ENCODE results near the gene PTPRK.

The PTPRK gene

GRCh38 chr6:128388380-128388779, 132.0 kb downstream of the PTPRK start:
- no peak overlapping the region for H3K4me3 Mint-ChIP-seq
- no peaks in the 10 kb centered on the region for H3K27me3 Mint-ChIP-seq
- H3K4me1 Mint-ChIP-seq (ENCODE audit: low read depth), result no peaks in the 10 kb centered on the region
- H3K36me3 Mint-ChIP-seq, result peaks cover 5% of the 10 kb centered on the region
- no peak overlapping the region for H3K27ac Mint-ChIP-seq
- H3K9me3 Mint-ChIP-seq (ENCODE audit: low read depth), result no peaks in the 10 kb centered on the region

GRCh38 chr6:128380891-128381290, 139.5 kb downstream of the PTPRK start:
- Mint-ChIP-seq H3K27ac (no peak overlapping the region), H3K4me1 (ENCODE audit: low read depth) (no peaks in the 10 kb centered on the region), H3K36me3 (peaks cover 18% of the 10 kb centered on the region), H3K9me3 (ENCODE audit: low read depth) (peaks cover 7% of the 10 kb centered on the region), H3K4me3 (no peak overlapping the region), H3K27me3 (no peaks in the 10 kb centered on the region)

DNA sequence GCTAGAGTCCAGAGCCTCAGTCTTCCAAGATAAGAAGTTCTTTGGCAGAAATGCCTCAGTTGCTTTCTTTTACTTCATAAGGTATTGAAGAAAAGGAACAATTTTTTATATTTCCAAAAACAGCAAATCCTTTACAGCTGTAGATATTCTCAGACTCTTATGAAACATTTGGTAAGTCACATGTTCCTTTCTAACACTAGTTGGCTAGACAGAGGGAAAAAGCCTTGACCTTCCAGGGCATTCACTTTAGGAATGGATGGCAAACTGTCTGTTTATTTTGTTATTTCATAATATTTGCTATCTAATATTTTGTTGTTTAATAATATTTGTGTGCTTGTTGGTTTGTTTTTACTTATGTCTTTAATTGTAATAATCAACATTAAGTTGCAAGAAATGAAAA, 140.8 kb downstream of the PTPRK start:
- Mint-ChIP-seq H3K9me3 (ENCODE audit: low read depth) (peaks cover 9% of the 10 kb centered on the region), H3K27me3 (no peaks in the 10 kb centered on the region), H3K27ac (no peak overlapping the region), H3K4me3 (no peak overlapping the region), H3K36me3 (peaks cover 23% of the 10 kb centered on the region), H3K4me1 (ENCODE audit: low read depth) (no peaks in the 10 kb centered on the region)

DNA sequence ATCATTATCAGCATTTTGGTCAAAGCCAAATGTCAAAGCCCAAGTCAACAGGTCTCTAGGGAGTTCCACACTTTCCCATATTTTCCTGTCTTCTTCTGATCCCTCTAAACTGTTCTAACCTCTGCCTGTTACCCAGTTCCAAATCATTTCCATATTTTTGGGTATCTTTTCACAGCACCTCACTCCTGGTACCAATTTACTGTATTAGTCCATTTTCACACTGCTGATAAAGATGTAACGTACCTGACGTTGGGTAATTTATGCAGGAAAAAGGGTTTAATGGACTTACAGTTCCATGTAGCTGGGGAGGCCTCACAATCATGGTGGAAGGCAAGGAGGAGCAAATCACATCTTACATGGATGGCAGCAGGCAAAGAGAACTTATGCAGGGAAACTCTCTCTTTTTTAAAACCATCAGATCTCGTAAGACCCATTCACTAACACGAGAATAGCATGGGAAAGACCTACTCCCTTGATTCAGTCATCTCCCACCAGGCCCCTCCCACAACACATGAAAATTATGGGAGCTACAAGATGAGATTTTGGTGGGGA, 143.4 kb downstream of the PTPRK start:
- H3K4me1 Mint-ChIP-seq (ENCODE audit: low read depth), result peaks cover 1% of the 10 kb centered on the region
- no peak overlapping the region for H3K27ac Mint-ChIP-seq
- H3K27me3 Mint-ChIP-seq, result no peaks in the 10 kb centered on the region
- H3K4me3 Mint-ChIP-seq, result no peak overlapping the region
- peaks cover 26% of the 10 kb centered on the region for H3K36me3 Mint-ChIP-seq
- peaks cover 14% of the 10 kb centered on the region for H3K9me3 Mint-ChIP-seq (ENCODE audit: low read depth)

- Mint-ChIP-seq H3K27me3 (no peaks in the 10 kb centered on the region), H3K27ac (no peak overlapping the region), H3K36me3 (peaks cover 15% of the 10 kb centered on the region), H3K4me3 (no peak overlapping the region), H3K9me3 (ENCODE audit: low read depth) (peaks cover 6% of the 10 kb centered on the region), H3K4me1 (ENCODE audit: low read depth) (peaks cover 3% of the 10 kb centered on the region)
Measured at GRCh38 chr6:128371136-128371535, 149.3 kb downstream of the PTPRK start.

- Mint-ChIP-seq H3K9me3 (ENCODE audit: low read depth) (peaks cover 6% of the 10 kb centered on the region), H3K4me3 (no peak overlapping the region), H3K4me1 (ENCODE audit: low read depth) (peaks cover 3% of the 10 kb centered on the region), H3K27me3 (no peaks in the 10 kb centered on the region), H3K36me3 (peaks cover 11% of the 10 kb centered on the region), H3K27ac (no peak overlapping the region)
Measured at GRCh38 chr6:128370072-128370471, 150.3 kb downstream of the PTPRK start.

DNA sequence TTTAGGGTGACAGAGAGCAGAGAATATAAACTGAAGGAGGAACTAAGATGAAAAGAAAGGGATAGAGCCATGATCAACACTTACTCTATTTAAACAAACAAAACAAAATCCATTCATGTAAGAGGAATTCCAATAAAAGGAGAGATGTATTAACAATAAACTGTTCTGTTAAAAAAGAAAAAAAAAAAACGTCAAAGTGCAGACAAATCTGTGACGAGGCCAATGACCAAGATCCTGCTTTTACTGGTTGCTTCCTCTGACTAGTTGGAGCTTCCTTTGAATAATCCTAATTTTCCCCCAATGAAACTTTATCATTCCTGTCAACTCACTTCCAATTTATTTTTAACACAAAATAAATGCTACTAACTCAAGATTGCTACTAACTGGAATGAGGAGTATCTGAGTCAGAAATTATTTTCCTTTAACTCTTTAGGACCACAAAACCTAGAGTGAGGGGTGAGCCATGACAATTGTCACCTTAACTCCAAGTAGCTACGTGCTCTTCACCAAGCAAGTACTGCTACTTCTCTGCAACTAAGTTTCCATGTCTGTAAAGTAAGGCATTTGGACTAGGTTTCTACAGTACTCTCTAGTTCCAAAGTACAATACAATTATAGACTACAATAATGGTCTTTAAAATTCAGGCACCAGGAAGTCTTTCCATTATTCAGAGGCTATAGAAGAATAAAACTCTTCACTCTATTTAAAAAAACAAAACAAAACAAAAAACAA, 152.0 kb downstream of the PTPRK start:
- H3K4me1 Mint-ChIP-seq (ENCODE audit: low read depth), result peaks cover 3% of the 10 kb centered on the region
- H3K4me3 Mint-ChIP-seq, result no peak overlapping the region

GRCh38 chr6:128367437-128367836, 153.0 kb downstream of the PTPRK start:
- Mint-ChIP-seq H3K27ac (no peak overlapping the region), H3K4me3 (no peak overlapping the region), H3K4me1 (ENCODE audit: low read depth) (peaks cover 3% of the 10 kb centered on the region)

More for the DNA sequence above, 152.0 kb downstream of the PTPRK start:
- no peaks in the 10 kb centered on the region for H3K27me3 Mint-ChIP-seq
- peaks cover 2% of the 10 kb centered on the region for H3K36me3 Mint-ChIP-seq
- H3K9me3 Mint-ChIP-seq (ENCODE audit: low read depth), result no peaks in the 10 kb centered on the region
- H3K27ac Mint-ChIP-seq, result no peak overlapping the region

GRCh38 chr6:128365520-128366160, 154.8 kb downstream of the PTPRK start:
- Mint-ChIP-seq H3K27ac (no peak overlapping the region), H3K9me3 (ENCODE audit: low read depth) (peaks cover 3% of the 10 kb centered on the region), H3K4me3 (no peak overlapping the region), H3K4me1 (ENCODE audit: low read depth) (no peaks in the 10 kb centered on the region), H3K27me3 (no peaks in the 10 kb centered on the region), H3K36me3 (peaks cover 2% of the 10 kb centered on the region)

More at GRCh38 chr6:128367437-128367836, 153.0 kb downstream of the PTPRK start:
- Mint-ChIP-seq H3K27me3 (no peaks in the 10 kb centered on the region), H3K36me3 (peaks cover 2% of the 10 kb centered on the region), H3K9me3 (ENCODE audit: low read depth) (no peaks in the 10 kb centered on the region)

GRCh38 chr6:128364766-128365519, 155.5 kb downstream of the PTPRK start:
- no peak overlapping the region for H3K27ac Mint-ChIP-seq
- H3K36me3 Mint-ChIP-seq, result peaks cover 2% of the 10 kb centered on the region
- no peaks in the 10 kb centered on the region for H3K4me1 Mint-ChIP-seq (ENCODE audit: low read depth)
- peaks cover 3% of the 10 kb centered on the region for H3K9me3 Mint-ChIP-seq (ENCODE audit: low read depth)
- no peak overlapping the region for H3K4me3 Mint-ChIP-seq
- H3K27me3 Mint-ChIP-seq, result no peaks in the 10 kb centered on the region

DNA sequence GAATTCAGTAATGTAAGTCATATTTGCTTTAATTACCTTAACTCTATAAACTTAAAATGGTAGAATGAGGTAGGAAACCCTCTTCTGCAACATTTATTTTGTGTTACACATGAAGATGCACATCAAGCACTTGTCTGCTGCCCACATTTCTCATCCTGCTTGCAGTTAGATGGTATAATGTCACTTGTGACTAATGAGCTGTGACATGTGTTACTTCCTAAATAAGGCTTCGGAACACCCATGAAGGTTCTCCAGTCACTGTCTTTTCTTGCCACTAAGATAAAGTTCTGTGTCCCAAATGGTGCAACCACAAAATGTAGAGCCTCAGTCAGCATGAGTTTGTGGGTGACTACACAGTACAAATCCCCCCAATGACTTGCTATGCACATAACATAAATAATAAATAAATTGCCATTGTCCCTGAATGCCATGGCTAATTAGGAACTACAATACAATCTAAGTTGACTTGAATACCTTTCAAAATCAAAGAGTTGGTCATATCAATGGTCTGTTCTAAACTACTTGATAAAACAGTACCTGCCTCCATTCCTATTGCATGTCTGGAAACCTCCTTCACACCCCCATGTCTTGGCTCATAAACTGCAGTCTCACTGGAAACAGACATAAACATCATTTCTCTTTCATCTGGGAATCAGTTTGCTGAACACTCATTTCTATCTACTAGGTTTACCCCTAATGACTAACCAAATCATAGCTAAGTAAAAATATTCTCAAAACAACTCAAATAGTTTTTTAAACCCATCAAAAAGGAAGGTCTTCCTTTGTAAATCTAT, 157.2 kb downstream of the PTPRK start:
- no peaks in the 10 kb centered on the region for H3K27me3 Mint-ChIP-seq
- no peaks in the 10 kb centered on the region for H3K4me1 Mint-ChIP-seq (ENCODE audit: low read depth)
- H3K36me3 Mint-ChIP-seq, result peaks cover 2% of the 10 kb centered on the region
- H3K9me3 Mint-ChIP-seq (ENCODE audit: low read depth), result peaks cover 3% of the 10 kb centered on the region
- H3K27ac Mint-ChIP-seq, result no peak overlapping the region
- H3K4me3 Mint-ChIP-seq, result no peak overlapping the region

GRCh38 chr6:128361378-128361777, 159.0 kb downstream of the PTPRK start:
- Mint-ChIP-seq H3K27me3 (no peaks in the 10 kb centered on the region), H3K4me3 (no peak overlapping the region), H3K9me3 (ENCODE audit: low read depth) (peaks cover 3% of the 10 kb centered on the region), H3K36me3 (peaks cover 2% of the 10 kb centered on the region), H3K4me1 (ENCODE audit: low read depth) (no peaks in the 10 kb centered on the region), H3K27ac (no peak overlapping the region)

DNA sequence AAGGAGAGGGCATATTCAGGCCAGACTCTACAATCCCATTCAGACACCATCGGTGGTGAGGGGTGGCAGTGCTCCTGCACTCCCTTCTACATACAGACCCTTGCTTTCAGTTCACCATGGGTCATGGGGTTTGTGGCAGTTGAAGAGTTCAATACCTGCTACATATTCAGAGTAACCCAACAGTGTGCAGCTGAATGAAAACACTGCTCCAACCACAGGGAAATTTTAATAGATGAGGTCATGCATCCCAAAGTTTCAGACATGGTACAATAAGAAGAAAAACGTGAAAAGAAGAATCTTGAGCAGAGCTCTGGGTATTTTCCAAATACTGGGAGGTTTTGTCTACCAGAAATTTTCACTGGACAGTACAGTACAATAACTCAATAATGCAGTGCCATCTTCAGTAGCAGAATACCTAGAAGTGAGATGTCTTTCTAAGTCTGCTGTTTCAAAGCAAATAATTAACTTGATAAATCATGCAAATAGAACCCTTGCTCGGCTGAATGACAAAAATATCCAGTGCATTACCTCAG, 162.1 kb downstream of the PTPRK start:
- Mint-ChIP-seq H3K36me3 (no peaks in the 10 kb centered on the region), H3K9me3 (ENCODE audit: low read depth) (peaks cover 3% of the 10 kb centered on the region), H3K4me3 (no peak overlapping the region), H3K4me1 (ENCODE audit: low read depth) (no peaks in the 10 kb centered on the region), H3K27me3 (no peaks in the 10 kb centered on the region), H3K27ac (no peak overlapping the region)

- Mint-ChIP-seq H3K9me3 (ENCODE audit: low read depth) (peaks cover 3% of the 10 kb centered on the region), H3K4me3 (no peak overlapping the region), H3K36me3 (no peaks in the 10 kb centered on the region), H3K4me1 (ENCODE audit: low read depth) (no peaks in the 10 kb centered on the region), H3K27ac (no peak overlapping the region), H3K27me3 (no peaks in the 10 kb centered on the region)
Measured at GRCh38 chr6:128357392-128358130, 162.8 kb downstream of the PTPRK start.
